DOHH2 (cell line): ENCODE data around the gene SDC1.

Experiments
- EZH2phosphoT487 ChIP-seq: fragments of 200-600 bp; sonication (generic); IDR thresholded peaks from 2 replicates; pipeline ENCODE4 v1.6.1; 2017; ENCODE audit warnings: borderline replicate concordance, mild to moderate bottlenecking, antibody characterized with exemption, low read length, moderate library complexity, mixed read lengths
- TF ChIP-seq, protein P1 (sequence below): fragments of 200-600 bp; sonication (generic); IDR thresholded peaks from one replicate; pipeline ENCODE4 v1.5.1; 2014; ENCODE audit warnings: antibody characterized with exemption, mild to moderate bottlenecking, low read depth, low read length; ENCODE audit not compliant: poor library complexity, severe bottlenecking

DNA sequence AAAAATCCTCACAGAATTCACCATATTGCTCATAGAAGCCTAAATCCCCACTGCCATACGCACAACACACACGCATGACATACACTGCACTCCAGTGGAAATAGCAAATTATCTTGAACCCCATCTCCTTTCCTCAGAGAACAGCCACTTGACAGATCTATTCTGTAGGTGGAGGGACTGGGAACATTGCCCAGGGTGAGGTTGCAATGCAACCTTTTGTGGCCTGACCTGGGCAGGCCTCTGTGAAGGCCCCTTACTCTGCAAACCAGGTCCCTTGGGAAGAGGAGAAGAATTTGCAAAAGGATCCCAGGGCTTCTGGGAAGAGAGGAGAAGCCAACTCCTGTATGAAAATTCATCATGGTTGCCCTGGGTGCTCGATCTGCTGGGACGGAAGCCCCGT lies 51.9 kb downstream of the SDC1 start:
- TF ChIP-seq, protein P1, sequence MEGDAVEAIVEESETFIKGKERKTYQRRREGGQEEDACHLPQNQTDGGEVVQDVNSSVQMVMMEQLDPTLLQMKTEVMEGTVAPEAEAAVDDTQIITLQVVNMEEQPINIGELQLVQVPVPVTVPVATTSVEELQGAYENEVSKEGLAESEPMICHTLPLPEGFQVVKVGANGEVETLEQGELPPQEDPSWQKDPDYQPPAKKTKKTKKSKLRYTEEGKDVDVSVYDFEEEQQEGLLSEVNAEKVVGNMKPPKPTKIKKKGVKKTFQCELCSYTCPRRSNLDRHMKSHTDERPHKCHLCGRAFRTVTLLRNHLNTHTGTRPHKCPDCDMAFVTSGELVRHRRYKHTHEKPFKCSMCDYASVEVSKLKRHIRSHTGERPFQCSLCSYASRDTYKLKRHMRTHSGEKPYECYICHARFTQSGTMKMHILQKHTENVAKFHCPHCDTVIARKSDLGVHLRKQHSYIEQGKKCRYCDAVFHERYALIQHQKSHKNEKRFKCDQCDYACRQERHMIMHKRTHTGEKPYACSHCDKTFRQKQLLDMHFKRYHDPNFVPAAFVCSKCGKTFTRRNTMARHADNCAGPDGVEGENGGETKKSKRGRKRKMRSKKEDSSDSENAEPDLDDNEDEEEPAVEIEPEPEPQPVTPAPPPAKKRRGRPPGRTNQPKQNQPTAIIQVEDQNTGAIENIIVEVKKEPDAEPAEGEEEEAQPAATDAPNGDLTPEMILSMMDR, result no peak
- TF ChIP-seq EZH2phosphoT487, result no peak
